ENCODE data around the gene ACSL6.

The ACSL6 gene

DNA sequence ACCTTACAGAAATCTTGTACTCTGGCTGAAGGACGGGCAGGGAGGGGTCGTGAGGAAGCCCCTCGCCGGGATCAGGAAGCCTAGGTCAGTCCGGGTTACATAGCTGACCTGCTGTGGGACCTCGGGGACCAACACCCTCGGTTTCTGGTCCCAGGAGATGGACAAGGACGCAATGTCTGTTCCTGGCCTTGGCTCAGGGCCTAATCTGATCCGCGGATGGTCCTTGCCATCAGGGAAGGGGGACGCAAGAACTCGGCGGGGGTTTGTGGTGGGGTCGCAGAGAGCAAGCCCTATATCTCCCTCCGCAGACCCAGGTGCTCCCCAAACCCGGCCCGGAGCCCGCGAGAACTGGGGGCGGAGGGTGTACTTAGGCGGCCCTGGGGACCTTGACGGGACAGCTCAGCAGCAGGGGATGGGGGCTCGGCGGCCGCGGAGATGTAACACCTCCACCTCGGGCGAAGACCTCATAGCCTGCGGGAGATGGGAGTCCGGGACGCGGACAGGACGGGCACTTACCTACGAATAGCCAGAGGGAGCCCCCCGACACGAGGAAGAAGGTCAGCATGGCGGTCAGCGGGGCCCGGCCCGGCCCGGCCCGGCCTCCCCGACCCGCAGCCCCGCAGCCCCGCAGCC lies 353 bp downstream of the ACSL6 start:
- no peak for DNase-seq (ENCODE audit: low read depth)
- no peak for TF ChIP-seq CTCF (conservative IDR thresholded peaks at IDR 0.05; ENCODE audit: control insufficient read depth, insufficient read depth, low read depth, low read length)
- peak overlapping the region; percentile 20 for H3K4me3 ChIP-seq (ENCODE audit: control insufficient read depth, low read depth, low read length)

- no peak overlapping the region for H3K4me3 ChIP-seq (ENCODE audit: control insufficient read depth, low read depth, low read length)
- TF ChIP-seq CTCF (conservative IDR thresholded peaks at IDR 0.05; ENCODE audit: control insufficient read depth, insufficient read depth, low read depth, low read length) = no peak
- DNase-seq (ENCODE audit: low read depth) = no peak
Observed at GRCh38 chr5:132010645-132010988, 841 bp downstream of the ACSL6 start.

GRCh38 chr5:132009706-132010405 lies 1.6 kb downstream of the ACSL6 start:
- TF ChIP-seq CTCF (conservative IDR thresholded peaks at IDR 0.05; ENCODE audit: control insufficient read depth, insufficient read depth, low read depth, low read length) = no peak
- H3K4me3 ChIP-seq (ENCODE audit: control insufficient read depth, low read depth, low read length) = no peak overlapping the region
- DNase-seq (ENCODE audit: low read depth) = no peak

DNA sequence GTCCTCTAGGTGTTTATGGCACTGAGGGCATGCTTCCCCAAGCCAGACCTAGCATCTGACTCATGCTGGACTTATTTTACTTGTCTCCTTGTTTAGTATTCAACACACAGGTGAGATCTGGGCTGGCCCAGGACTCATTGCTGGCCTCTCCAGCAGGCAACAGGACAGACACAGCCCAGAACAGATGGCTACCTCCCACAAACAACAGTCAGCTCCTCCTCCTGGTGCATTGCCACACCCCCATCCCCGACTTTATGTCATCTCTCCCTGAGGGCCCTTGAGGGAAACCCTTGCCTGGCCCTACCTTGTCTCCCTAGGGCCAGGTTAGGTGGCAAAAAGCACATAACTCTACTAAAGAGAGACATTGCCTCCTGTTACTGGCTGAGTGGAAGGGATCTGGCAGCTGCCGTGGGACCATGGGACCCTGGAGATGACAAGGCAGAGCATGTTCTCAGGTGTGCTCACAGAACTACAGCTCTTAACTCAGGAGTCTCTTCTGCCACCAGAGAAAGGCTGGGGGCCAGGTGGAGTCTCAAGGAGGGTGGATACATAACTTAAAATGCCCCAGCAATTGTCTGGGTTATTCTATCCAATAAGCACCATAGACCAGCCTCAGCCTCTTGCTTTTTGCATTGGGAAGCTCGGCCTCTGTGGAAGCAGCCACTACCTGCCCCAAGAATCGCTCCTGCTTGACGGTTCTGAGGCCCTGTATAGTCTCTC lies 2.3 kb downstream of the ACSL6 start:
- no peak for DNase-seq (ENCODE audit: low read depth)
- TF ChIP-seq CTCF (conservative IDR thresholded peaks at IDR 0.05; ENCODE audit: control insufficient read depth, insufficient read depth, low read depth, low read length) = no peak
- no peak overlapping the region for H3K4me3 ChIP-seq (ENCODE audit: control insufficient read depth, low read depth, low read length)

DNA sequence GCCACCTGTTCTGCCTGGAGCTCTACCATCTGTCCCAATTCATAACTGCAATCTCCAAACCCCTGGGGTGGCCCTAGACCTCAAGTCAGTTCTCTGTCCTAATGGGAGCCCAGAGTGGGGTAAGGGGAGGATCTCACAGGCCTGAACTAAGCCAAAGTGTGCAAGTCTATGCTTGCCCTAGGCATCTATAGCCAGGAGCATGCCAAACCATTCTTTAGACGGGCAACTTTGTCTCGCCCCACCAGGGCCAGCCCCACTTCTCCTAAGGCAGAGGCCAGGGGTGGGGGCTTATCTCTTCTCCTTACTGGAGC lies 3.3 kb downstream of the ACSL6 start:
- DNase-seq (ENCODE audit: low read depth) = no peak
- TF ChIP-seq CTCF (conservative IDR thresholded peaks at IDR 0.05; ENCODE audit: control insufficient read depth, insufficient read depth, low read depth, low read length) = no peak
- no peak overlapping the region for H3K4me3 ChIP-seq (ENCODE audit: control insufficient read depth, low read depth, low read length)

DNA sequence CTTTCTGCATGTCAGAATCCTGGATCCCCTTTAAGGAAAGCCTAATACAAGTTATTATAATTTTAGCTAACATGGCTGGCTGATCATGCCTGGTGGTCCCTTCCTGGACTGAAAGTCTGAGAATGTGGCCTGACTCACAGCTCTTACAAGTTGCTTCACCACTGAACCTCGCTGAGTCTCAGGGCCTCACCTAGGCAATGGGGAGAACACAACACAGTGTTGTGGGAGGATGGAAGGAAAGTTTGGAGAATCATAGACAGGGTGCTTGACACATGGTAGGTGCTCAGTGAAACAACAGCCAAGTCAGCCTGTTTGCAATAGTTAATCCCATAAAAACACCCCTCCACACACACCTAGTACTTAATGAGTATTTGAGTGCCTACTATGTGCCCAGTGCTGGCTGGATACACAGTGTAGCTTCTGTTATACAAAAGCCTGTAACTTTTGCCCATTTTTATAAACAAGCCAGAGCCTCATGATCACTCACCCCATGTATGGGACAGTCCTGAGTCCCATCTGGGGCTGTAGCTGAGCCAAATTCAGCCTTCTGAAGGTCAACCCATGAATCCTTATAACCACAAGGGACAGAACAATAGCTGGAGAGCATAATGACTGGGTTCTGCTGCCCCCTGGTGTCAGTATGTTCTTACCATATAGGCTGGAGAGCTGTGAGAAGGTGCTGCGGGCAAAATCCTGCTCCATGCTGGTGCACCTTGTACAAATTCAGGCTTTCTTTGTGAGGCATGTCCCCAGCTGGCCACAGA lies 3.9 kb downstream of the ACSL6 start:
- TF ChIP-seq CTCF (conservative IDR thresholded peaks at IDR 0.05; ENCODE audit: control insufficient read depth, insufficient read depth, low read depth, low read length) = peak; percentile 80
- DNase-seq (ENCODE audit: low read depth) = peak; percentile 83
- H3K4me3 ChIP-seq (ENCODE audit: control insufficient read depth, low read depth, low read length) = no peak overlapping the region

All from fibroblast of mammary gland (primary cell).